SIG-M5 (cell line): ENCODE results near the gene SDK2.
"Not testable (repeated sequence)": the region's sequence is repeated elsewhere in the genome, so short reads cannot be mapped to it uniquely, and the experiment has no call there.

Source experiments
- DNase-seq: peaks from one replicate; lab custom pipeline; 2025; lab: John Stamatoyannopoulos, UW

SDK2 gene

DNA sequence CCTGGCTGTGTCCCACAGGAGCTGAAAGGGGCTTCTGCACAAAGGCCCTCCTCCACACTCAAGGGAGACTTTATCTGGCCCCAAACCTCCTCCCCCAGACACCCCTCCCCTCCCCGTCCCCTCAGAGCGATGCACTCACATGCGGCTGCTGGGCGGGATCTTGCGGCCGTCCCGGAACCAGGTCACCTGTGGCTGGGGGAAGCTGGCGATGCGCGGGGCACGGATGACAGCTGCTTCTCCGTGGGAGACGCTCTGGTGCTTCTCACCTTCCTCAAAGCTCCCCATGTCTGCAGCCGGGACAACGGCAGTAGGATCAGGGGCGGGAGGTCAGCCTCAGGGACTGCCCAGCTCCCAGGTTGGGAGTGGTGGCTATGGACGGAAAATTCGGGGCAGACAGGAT lies 188.5 kb downstream of the SDK2 start:
- no peak for DNase-seq

DNA sequence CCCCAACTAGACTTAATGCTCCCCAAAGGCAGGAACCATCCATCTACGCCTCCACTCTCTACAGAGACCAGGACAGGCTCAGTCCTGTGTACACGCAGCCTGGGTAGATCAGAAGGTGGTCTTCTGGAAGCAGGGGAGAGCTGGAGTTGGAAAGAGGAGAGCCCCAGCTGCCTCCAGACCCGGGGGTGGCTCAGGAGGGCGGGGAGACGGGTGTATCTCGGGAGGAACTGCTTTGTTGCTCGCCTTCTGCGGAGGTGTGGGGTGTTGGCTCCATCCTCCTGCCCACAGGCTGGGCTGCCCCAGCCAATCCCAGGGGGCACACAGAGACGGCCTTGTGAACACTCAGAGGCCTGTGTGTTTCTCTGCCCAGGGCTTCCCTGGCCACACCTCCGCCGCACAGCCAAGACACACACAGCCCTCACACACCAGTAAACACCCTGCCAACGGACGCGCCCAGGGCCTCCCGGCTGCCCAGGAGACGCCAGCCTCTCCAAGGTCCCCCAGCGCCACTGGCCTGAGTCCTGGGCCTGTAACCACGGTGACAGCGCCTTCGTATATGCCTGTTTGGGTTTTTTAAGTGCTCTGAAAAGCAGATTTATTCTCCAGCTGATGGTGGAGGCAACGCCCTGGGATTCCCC lies 189.1 kb downstream of the SDK2 start:
- DNase-seq = no peak

DNA sequence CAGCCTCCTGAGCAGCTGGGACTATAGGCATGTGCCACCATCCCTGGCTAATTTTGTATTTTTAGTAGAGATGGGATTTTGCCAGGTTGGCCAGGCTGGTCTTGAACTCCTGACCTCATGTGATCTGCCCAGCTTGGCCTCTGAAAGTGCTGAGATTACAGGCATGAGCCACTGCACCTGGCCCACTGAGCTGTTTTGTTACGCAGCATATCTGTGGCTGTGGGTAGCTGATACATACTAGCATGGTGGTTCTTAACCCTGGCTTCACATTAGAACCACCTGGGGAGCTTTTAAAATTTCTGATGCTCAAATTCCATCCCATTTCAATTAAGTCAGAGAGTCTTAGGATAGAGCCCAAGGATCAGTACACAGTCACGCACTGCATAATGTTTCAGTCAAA lies 190.8 kb downstream of the SDK2 start:
- DNase-seq = not testable (repeated sequence)

GRCh38 chr17:73453090-73453489 lies 191.2 kb downstream of the SDK2 start:
- no peak for DNase-seq

GRCh38 chr17:73452009-73452408 lies 192.2 kb downstream of the SDK2 start:
- DNase-seq = no peak

- no peak for DNase-seq
Observed at GRCh38 chr17:73447319-73447718, 196.9 kb downstream of the SDK2 start.

DNA sequence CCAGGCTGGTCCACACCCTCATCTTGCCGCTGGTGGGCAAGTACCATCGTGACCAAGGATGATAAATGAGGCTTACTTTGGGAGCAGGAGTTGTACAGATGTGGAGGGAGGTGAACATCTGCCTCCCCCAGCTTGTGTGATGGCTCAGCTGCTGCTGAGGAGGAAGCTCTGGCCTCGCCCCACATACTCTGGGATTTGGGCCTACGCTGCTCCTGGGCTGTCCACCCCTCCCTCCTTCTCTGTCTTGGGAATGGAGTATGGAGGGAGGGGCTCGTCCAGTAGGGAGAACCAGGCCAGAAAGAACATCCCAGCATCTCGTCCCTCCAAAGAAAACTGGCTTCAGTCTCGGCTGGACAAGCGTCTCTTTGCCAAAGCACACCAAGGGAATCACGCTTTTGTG lies 197.6 kb downstream of the SDK2 start:
- no peak for DNase-seq

- no peak for DNase-seq
Observed at GRCh38 chr17:73445466-73445865, 198.8 kb downstream of the SDK2 start.

- DNase-seq = no peak
Observed at GRCh38 chr17:73444021-73444420, 200.2 kb downstream of the SDK2 start.

- DNase-seq = no peak
Observed at GRCh38 chr17:73439597-73439996, 204.6 kb downstream of the SDK2 start.

GRCh38 chr17:73437826-73438225 lies 206.4 kb downstream of the SDK2 start:
- no peak for DNase-seq

DNA sequence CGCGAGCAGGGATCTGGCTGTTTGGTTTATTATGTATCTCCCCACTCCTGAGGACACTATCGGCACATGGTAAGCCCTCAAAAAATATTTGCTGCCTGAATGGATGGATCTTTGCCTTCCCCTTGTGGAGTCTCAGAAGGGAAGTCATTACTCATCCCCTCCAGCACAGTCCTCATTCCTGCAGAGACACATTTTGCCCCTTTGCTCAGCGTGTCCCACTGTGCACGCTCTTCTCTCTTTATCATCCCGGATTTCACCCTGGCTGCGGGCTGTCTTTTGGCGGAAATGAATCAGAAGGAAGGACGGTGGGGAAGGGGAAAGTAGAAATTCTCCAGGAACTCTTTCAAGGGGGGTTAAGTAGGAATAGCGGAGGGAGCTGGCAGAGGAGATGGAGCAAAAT lies 207.3 kb downstream of the SDK2 start:
- no peak for DNase-seq

GRCh38 chr17:73435412-73435811 lies 208.8 kb downstream of the SDK2 start:
- no peak for DNase-seq

GRCh38 chr17:73434154-73434553 lies 210.1 kb downstream of the SDK2 start:
- DNase-seq = no peak

GRCh38 chr17:73433501-73433900 lies 210.7 kb downstream of the SDK2 start:
- DNase-seq = no peak

- no peak for DNase-seq
Observed at GRCh38 chr17:73432624-73433190, 211.5 kb downstream of the SDK2 start.

DNA sequence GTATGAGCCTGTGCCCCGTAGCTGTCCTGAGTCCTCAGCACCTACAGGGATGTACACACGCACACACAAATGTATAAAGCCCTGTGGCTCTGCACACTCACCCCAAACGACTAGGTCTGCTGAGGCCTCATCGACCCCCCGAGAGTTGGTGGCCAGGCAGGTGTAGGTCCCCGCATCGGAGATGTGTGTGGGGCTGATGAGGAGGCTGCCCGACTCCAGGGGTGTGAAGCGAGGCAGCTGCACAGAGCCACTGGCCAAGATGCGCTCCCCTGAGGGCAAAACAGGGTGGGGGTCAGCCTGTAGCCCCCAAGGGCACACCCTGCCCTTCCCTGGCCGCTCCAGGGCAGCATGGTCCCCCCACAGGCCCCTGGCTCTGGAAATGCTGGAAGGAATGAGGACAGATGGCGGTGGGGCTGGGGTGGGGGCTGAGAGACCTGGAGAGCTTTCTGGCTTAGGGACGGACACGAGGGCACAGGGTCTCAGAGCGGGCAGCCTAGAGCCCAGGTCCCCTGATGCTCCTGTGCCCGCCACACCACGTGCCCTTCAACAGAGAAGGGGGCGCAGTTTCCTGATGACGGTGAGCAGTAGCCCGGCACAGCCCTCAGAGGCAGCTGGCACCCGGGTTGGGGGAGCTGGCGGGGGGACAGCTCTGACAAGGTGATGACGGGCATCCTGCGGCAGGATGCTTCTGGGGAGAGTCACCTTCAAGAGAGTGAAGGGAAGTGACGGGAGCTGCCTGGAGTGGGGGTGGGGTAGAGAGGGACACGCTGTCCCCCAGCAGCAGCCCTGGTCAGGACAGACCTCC lies 212.6 kb downstream of the SDK2 start:
- no peak for DNase-seq

- DNase-seq = no peak
Observed at GRCh38 chr17:73430848-73431247, 213.4 kb downstream of the SDK2 start.

GRCh38 chr17:73430165-73430680 lies 214.0 kb downstream of the SDK2 start:
- DNase-seq = no peak

DNA sequence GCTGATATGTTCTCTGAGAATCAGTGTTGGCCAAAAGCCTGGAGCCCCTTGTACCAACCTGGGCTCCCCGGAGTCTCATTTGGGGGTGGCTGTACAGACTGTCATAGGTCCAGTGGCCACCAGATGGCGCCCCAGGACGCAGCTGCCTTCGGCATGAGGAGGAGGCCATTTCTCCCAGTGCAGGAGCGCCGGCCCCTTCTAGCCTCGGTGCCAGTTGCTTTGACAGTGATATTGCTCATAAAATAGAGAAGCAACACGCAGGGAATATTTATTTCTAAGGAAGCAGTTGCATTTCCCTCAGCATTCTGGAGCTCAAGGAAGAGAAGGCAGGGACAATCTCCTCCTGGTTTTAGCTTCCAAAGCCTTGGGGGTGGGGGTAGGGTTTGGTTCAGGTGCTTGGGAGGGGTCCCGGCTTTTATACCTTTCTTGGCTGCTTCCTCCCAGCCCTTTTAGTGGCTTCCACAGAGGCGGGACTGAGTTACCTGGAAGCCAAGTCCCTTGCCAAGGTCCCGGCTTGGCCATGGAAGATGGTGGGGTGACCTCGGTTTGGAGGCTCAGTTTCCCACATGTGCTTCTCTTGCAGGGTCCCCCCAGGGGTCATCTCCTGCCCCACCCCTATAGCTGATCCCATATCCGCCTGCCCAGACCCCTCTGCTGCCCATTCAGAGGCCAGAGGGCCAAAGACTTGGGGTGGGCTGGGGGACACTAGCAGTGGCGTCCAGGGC lies 214.6 kb downstream of the SDK2 start:
- DNase-seq = no peak

DNA sequence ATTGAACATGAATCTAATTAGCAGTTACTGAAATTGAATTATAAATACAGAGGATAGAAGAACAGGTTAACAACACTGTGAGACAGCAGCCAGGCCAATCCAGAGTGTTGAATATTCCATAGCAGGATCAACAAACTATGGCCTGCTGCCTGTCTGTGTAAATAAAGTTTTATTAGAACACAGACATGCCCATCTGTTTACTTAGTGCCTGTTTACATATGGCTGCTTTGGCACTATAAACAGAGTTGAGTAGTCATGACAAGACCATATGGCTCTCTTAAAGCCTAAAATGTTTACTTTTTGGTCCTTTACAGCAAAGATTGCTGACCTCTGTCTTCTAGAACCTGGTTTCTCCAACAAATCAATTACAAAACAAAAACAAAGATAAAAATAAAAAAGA lies 217.0 kb downstream of the SDK2 start:
- DNase-seq = no peak

DNA sequence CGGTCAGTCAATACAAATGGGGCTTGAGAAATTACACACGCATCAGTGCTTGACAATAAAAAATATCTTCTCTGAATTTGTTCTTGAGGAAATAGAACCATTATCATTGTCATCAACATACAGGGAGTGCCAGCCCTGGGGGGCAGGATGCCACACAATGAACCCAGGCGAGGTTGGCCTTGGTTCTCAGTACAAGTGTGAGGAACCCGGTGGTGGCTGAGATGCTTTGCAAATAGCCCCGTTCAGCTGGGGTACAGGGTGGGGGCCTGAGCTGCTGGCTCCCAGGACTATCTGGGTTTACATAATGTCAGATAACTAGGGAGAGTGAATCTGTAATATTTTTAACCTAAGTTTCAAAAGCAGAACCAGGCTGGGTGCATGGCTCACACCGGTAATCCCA lies 219.7 kb downstream of the SDK2 start:
- DNase-seq = no peak

DNA sequence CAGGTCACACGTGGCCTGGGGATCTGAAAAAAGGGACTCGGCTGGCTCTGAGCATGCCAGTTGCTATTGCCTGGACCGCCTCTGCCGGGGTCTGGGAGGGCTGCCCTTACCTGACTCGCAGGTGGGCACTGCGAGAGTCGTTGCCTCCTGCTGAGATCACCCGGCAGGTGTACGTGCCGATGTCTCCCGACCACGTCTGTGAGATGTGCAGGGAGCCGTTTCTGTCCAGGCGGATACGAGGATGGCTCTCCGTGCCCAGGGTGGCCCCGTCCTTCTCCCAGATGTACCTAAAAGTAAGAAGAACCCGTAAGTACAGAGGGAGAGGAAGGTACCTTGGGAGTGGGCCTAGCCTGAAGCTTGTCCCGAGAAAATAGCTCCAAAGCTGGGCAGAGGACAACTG lies 220.4 kb downstream of the SDK2 start:
- DNase-seq = no peak
